Skin of body (tissue), 1 donor: ENCODE results near the gene MUC5AC. TPM values are rescaled to one million over a fixed set of nuclear protein-coding genes. Genes with fewer than 3 reads are reported as not detected.

Experiments used
- total RNA-seq: library from RNA; depleted of rRNA; stranded (reverse); fragments of >200 nt; gene quantifications from one replicate; pipeline ENCODE4 v1.2.3, GENCODE V29; 2014

Gene MUC5AC
- total RNA-seq, 1 donor from 2014 or later, result 0.39 TPM

Other genes starting within 250 kb of the MUC5AC start
- 29.3 TPM for gene CHID1, start 247.1 kb upstream of the MUC5AC start, total RNA-seq
- 29.1 TPM for gene AP2A2, start 232.1 kb upstream of the MUC5AC start, total RNA-seq
- gene MUC6, start 121.2 kb upstream of the MUC5AC start, total RNA-seq, result under 0.01 TPM
- gene MUC2, start 83.1 kb upstream of the MUC5AC start, total RNA-seq, result under 0.01 TPM
- 0.30 TPM for gene MUC5B, start 65.1 kb downstream of the MUC5AC start, total RNA-seq
- gene TOLLIP, start 151.7 kb downstream of the MUC5AC start, total RNA-seq, result 20.9 TPM
- 0.59 TPM for gene BRSK2, start 232.0 kb downstream of the MUC5AC start, total RNA-seq